ENCODE data around the gene IFFO2.

Gene IFFO2

DNA sequence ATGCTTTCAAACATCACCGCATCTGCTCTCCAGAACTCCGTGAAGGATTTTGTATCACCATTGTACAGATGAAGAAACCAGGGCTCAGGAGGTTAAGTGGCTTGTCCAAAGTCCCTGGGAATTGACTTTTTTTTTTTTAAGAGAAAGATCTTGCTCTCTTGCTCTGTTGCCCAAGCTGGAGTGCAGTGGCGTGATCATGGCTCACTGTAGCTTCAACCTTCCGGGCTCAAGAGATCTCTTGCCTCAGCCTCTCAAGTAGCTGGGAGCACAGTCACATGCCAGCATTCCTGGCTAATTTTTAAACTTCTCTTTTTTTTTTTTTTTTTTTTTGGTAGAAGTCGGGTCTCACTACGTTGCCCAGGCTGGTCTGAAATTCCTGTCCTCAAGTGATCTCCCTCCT is 90.2 kb downstream of the IFFO2 start:
- H3K9me3 ChIP-seq (ENCODE audit: low read length), result no peaks in the 10 kb centered on the region
- no peak overlapping the region for H3K9ac ChIP-seq (ENCODE audit: low read length)
- no peaks in the 10 kb centered on the region for H3K4me1 ChIP-seq (ENCODE audit: insufficient read depth, low read length)
- H3K27me3 ChIP-seq (ENCODE audit: control insufficient read depth in 1 of 2, insufficient read depth in 2 of 2, low read length in 2 of 2), result no peaks in the 10 kb centered on the region
- no peak overlapping the region for H3K27ac ChIP-seq (ENCODE audit: low read depth, low read length)
- H3K36me3 ChIP-seq (ENCODE audit: insufficient read depth, low read length), result no peaks in the 10 kb centered on the region
- H3K4me3 ChIP-seq (ENCODE audit: low read depth in 1 of 2, low read length in 2 of 2), result no peak overlapping the region

DNA sequence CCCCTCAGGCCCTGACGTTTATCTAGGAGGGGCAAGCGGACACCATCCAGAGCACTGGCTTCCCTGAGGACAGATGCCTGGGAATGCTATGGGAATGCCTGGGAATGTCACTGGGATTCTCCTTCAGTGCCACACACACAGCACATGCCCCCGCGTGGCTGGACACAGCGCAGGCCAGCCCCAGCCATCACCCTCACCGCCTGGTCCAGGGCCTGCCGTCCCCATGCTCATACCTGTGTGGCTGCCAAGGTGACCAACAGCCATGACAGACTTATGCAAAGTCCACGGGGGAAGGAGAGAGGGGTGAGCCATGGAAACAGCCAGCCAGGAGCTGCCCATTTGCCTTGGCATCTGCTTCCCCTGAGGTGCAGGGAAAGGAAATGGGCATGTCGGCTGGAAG is 91.3 kb downstream of the IFFO2 start:
- Histone ChIP-seq H3K4me1 (ENCODE audit: insufficient read depth, low read length) (no peaks in the 10 kb centered on the region), H3K4me3 (ENCODE audit: low read depth in 1 of 2, low read length in 2 of 2) (no peak overlapping the region), H3K36me3 (ENCODE audit: insufficient read depth, low read length) (no peaks in the 10 kb centered on the region), H3K9me3 (ENCODE audit: low read length) (no peaks in the 10 kb centered on the region), H3K27me3 (ENCODE audit: control insufficient read depth in 1 of 2, insufficient read depth in 2 of 2, low read length in 2 of 2) (no peaks in the 10 kb centered on the region), H3K9ac (ENCODE audit: low read length) (no peak overlapping the region), H3K27ac (ENCODE audit: low read depth, low read length) (no peak overlapping the region)

DNA sequence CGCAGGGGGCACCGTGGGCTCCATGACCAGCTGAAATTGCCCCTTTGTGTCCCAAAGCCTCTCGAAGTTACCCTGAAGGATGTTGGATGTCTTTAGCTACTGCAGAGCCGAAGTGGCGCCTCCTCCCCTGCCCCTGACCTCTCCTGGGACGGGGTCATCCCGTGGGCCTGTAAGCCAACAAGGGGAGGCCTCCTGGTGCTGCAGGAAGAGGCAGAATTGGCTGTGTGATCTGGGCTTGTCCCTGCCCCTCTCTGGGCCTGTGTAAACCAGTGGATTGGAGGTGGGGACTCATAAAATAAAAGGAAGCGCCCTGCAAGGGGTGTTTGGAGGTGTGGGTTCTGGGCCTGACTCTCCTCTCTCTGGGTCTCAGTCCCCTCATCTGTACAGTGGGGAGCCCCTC is 94.9 kb downstream of the IFFO2 start:
- no peaks in the 10 kb centered on the region for H3K4me1 ChIP-seq (ENCODE audit: insufficient read depth, low read length)
- no peaks in the 10 kb centered on the region for H3K27me3 ChIP-seq (ENCODE audit: control insufficient read depth in 1 of 2, insufficient read depth in 2 of 2, low read length in 2 of 2)
- no peak overlapping the region for H3K27ac ChIP-seq (ENCODE audit: low read depth, low read length)
- no peaks in the 10 kb centered on the region for H3K9me3 ChIP-seq (ENCODE audit: low read length)
- no peak overlapping the region for H3K9ac ChIP-seq (ENCODE audit: low read length)
- H3K4me3 ChIP-seq (ENCODE audit: low read depth in 1 of 2, low read length in 2 of 2), result no peak overlapping the region
- no peaks in the 10 kb centered on the region for H3K36me3 ChIP-seq (ENCODE audit: insufficient read depth, low read length)

DNA sequence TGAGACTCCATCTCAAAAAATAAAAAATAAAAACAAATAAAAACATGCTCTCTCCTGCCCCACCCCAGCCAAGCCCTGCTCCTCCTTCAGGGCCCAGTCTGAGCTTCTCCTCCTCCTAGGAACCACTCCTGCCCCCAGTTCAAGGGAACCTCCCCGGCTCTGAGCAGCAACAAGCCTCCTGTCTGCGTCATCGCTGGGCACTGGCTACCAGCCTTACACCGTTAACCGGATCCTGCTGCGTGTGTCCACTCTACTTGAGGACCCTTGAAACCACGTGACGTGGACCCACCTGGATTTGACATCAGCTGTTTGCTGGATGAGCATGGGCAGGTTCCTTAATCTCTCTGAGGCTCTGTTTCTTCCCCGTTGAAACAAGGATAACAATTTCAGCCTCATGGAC is 95.4 kb downstream of the IFFO2 start:
- Histone ChIP-seq H3K9ac (ENCODE audit: low read length) (no peak overlapping the region), H3K27me3 (ENCODE audit: control insufficient read depth in 1 of 2, insufficient read depth in 2 of 2, low read length in 2 of 2) (no peaks in the 10 kb centered on the region), H3K27ac (ENCODE audit: low read depth, low read length) (no peak overlapping the region), H3K36me3 (ENCODE audit: insufficient read depth, low read length) (no peaks in the 10 kb centered on the region), H3K4me1 (ENCODE audit: insufficient read depth, low read length) (no peaks in the 10 kb centered on the region), H3K9me3 (ENCODE audit: low read length) (no peaks in the 10 kb centered on the region), H3K4me3 (ENCODE audit: low read depth in 1 of 2, low read length in 2 of 2) (no peak overlapping the region)

DNA sequence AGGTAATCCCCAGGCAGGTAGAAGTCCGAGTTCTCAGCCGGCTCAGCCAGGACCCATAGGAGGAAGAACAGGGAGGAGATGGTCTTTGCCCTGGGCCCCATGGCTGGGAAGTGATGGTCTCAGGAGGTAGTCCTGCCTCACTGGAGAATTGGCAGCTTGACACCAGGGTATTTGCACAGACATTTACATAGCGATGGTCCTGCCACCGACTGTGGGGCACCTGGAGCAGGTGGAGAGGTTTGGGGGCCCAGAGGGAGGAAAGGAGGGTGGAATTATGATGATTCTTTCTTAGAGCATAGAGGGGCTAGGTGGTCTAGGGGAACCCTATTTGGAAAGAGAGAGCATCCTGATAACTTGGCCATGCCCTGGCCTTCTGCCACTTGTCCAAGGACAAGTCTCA is 96.9 kb downstream of the IFFO2 start, which contains the start of gene TAS1R2:
TAS1R2 (minus strand) TSS at position 101 of the 400 bp plus-strand sequence; CDS start at position 101, 0 bp downstream.
- Histone ChIP-seq H3K9ac (ENCODE audit: low read length) (no peak within 1 kb of the TSS), H3K4me3 (ENCODE audit: low read depth in 1 of 2, low read length in 2 of 2) (no peak within 1 kb of the TSS), H3K27me3 (ENCODE audit: control insufficient read depth in 1 of 2, insufficient read depth in 2 of 2, low read length in 2 of 2) (no peaks in the 10 kb centered on the region), H3K4me1 (ENCODE audit: insufficient read depth, low read length) (no peaks in the 10 kb centered on the region), H3K9me3 (ENCODE audit: low read length) (no peaks in the 10 kb centered on the region), H3K27ac (ENCODE audit: low read depth, low read length) (no peak within 1 kb of the TSS), H3K36me3 (ENCODE audit: insufficient read depth, low read length) (no peaks in the 10 kb centered on the region)

DNA sequence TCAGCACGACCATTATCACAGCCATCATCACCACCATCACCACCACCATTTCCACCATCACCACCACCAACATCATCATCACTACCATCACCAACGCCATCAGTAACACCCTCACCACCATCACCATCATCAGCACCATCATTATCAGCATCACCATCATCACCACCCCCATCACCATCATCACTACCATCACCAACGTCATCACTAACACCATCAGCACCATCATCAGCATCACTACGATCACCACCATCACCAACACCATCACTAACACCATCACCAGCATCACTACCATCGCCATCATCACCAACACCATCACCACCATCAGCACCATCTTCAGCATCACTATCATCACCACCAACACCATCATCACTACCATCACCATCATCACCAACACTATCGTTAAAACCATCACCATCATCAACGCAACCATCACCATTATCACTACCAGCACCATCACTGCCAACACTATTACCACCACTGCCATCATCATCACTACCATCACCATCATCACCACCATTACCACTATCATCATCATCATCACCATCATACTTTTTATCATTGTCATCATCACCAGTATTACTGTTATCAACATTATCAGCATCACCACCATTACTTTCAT is 98.3 kb downstream of the IFFO2 start:
- Histone ChIP-seq H3K4me3 (ENCODE audit: low read depth in 1 of 2, low read length in 2 of 2) (no peak overlapping the region), H3K9ac (ENCODE audit: low read length) (no peak overlapping the region), H3K27ac (ENCODE audit: low read depth, low read length) (no peak overlapping the region)

DNA sequence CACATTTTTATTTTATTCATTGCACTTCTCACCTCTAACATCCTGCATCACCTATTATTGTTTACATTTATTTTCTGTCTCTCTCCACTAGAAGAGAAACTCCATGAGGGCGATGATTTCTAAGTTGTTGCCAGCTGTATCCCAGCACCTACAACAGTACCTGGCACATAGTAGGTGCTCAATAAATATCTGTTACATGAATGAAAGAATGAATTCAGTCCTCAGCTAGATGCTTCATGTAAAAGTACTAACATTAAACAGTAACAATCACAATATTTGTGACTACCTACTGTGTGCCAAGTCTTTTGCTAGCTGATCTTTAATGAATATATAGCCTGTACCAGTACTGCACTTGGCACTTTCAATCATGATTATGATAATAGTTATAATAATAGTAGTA is 100.0 kb downstream of the IFFO2 start:
- Histone ChIP-seq H3K36me3 (ENCODE audit: insufficient read depth, low read length) (no peaks in the 10 kb centered on the region), H3K9me3 (ENCODE audit: low read length) (no peaks in the 10 kb centered on the region), H3K27ac (ENCODE audit: low read depth, low read length) (no peak overlapping the region), H3K27me3 (ENCODE audit: control insufficient read depth in 1 of 2, insufficient read depth in 2 of 2, low read length in 2 of 2) (no peaks in the 10 kb centered on the region), H3K4me1 (ENCODE audit: insufficient read depth, low read length) (no peaks in the 10 kb centered on the region), H3K4me3 (ENCODE audit: low read depth in 1 of 2, low read length in 2 of 2) (no peak overlapping the region), H3K9ac (ENCODE audit: low read length) (no peak overlapping the region)

More for the DNA sequence above, 98.3 kb downstream of the IFFO2 start:
- no peaks in the 10 kb centered on the region for H3K36me3 ChIP-seq (ENCODE audit: insufficient read depth, low read length)
- H3K4me1 ChIP-seq (ENCODE audit: insufficient read depth, low read length), result no peaks in the 10 kb centered on the region
- no peaks in the 10 kb centered on the region for H3K9me3 ChIP-seq (ENCODE audit: low read length)
- H3K27me3 ChIP-seq (ENCODE audit: control insufficient read depth in 1 of 2, insufficient read depth in 2 of 2, low read length in 2 of 2), result no peaks in the 10 kb centered on the region

DNA sequence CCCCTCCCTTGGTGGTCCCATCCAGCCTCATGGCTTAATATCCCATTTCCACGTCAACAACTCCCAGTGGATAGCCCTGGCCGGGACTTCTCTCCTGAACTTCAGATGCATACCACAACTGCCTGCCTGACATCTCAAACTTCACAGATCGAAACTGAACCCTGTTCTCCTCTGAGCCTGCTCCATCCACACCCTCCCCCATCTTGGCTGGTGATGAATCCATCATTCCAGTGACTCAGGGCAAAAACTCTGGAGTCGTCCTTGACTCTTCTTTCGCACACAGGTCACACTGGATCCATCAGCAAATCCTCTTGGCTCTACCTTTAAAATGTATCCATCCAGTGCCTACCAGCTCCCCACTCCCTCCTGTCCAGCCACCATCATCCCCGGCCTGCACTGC is 100.9 kb downstream of the IFFO2 start:
- H3K4me3 ChIP-seq (ENCODE audit: low read depth in 1 of 2, low read length in 2 of 2), result no peak overlapping the region

DNA sequence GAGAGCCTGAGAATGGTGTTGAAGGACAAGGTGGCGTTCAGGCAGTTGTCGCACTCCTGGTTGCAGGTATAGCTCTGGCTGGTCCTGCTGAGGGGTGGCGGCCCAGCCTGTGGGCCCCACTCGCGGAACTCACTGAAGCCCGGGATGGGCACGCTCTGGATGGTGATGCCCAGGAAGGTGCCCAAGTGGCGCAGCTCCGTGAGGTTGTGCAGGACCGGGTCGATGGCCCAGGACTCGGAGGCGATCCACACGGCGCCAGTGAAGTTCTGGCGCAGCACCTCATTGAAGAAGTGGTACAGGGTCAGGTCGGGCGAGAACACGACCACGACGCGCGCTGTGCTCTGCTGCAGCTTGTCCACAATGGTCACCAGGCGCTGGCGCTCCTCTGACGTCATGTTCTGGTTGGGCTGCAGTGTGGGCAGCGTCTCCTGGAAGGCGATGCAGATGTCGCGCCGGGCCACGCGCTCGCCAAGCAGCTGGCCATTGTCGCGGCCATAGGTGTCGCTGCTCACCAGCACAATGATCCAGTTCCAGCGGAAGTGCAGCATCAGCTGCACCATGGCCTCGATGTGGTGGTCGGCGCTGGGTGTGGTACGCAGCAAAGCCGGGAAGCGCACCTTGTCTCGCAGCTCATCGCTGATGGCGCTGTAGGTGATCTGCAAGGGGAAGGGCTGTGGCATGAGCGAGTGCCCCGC is 102.0 kb downstream of the IFFO2 start:
- no peaks in the 10 kb centered on the region for H3K36me3 ChIP-seq (ENCODE audit: insufficient read depth, low read length)
- no peak overlapping the region for H3K4me3 ChIP-seq (ENCODE audit: low read depth in 1 of 2, low read length in 2 of 2)
- no peaks in the 10 kb centered on the region for H3K27me3 ChIP-seq (ENCODE audit: control insufficient read depth in 1 of 2, insufficient read depth in 2 of 2, low read length in 2 of 2)

More for the DNA sequence above, 100.9 kb downstream of the IFFO2 start:
- Histone ChIP-seq H3K9ac (ENCODE audit: low read length) (no peak overlapping the region), H3K27ac (ENCODE audit: low read depth, low read length) (no peak overlapping the region), H3K4me1 (ENCODE audit: insufficient read depth, low read length) (no peaks in the 10 kb centered on the region), H3K9me3 (ENCODE audit: low read length) (no peaks in the 10 kb centered on the region), H3K36me3 (ENCODE audit: insufficient read depth, low read length) (no peaks in the 10 kb centered on the region), H3K27me3 (ENCODE audit: control insufficient read depth in 1 of 2, insufficient read depth in 2 of 2, low read length in 2 of 2) (no peaks in the 10 kb centered on the region)

More for the DNA sequence above, 102.0 kb downstream of the IFFO2 start:
- Histone ChIP-seq H3K27ac (ENCODE audit: low read depth, low read length) (no peak overlapping the region), H3K9ac (ENCODE audit: low read length) (no peak overlapping the region), H3K9me3 (ENCODE audit: low read length) (no peaks in the 10 kb centered on the region), H3K4me1 (ENCODE audit: insufficient read depth, low read length) (no peaks in the 10 kb centered on the region)

Measured in muscle layer of colon (tissue), 2 donors.